Measurements from ENCODE around the gene SLC6A20. TPM values are rescaled to one million over a fixed set of nuclear protein-coding genes. Genes with fewer than 3 reads are reported as not detected.

SLC6A20 gene
- total and polyA plus RNA-seq, 2 of the 13 experiments (the other 11 are each of a cell fraction or from before 2014, with no cell fraction given) = not detected

GRCh38 chr3:45737234-45737633 is 59.1 kb downstream of the SLC6A20 start:
- in situ Hi-C loops (cut with HindIII; ENCODE audit: extremely low pct_ligation_motif_present, low pct_unique_long_range_greater_than_20kb) (no loop called here), intact Hi-C loops (cut with micrococcal nuclease; ENCODE audit: unreplicated experiment) (no loop called here)
- no peak for ATAC-seq
- BruUV-seq (replicated peaks) = no TSS peak
- Histone ChIP-seq H3K27ac (ENCODE audit: extremely low read length, insufficient read depth, low read length) (no peak overlapping the region), H3K4me3 (replicated peaks in 1 of 3; ENCODE audit: insufficient read depth in 1 of 3, low read depth in 2 of 3, low read length in 3 of 3) (no peak overlapping the region), H3K9me3 (ENCODE audit: low read length) (no peaks in the 10 kb centered on the region), H3K27me3 (ENCODE audit: control insufficient read depth in 1 of 2, insufficient read depth in 2 of 2, low read length in 2 of 2) (no peaks in the 10 kb centered on the region), H3K9ac (ENCODE audit: insufficient read depth, low read depth, low read length) (no peak overlapping the region), H3K79me2 (ENCODE audit: insufficient read depth, low read length) (no peaks in the 10 kb centered on the region), H2AFZ (ENCODE audit: low read length) (no peak overlapping the region), H3K4me2 (ENCODE audit: low read depth, low read length) (no peak overlapping the region), H3K4me1 (ENCODE audit: insufficient read depth, low read length) (peaks cover 5% of the 10 kb centered on the region), H3K36me3 (replicated peaks in 1 of 2; ENCODE audit: control insufficient read depth in 1 of 2, insufficient read depth in 2 of 2, low read length in 2 of 2) (peaks cover 12 to 82% of the 10 kb centered on the region in 2 experiments), H4K20me1 (ENCODE audit: insufficient read depth, low read length) (no peaks in the 10 kb centered on the region)
- CTCF ChIA-PET (ENCODE audit: low intra/inter-chr PET ratio, low total read pairs) = no interaction called here
- no peak for FAIRE-seq
- 86% methylated on average over 2 of the region's 2 CpGs for WGBS (ENCODE audit: low lambda C conversion rate)
- POLR2A ChIA-PET = no interaction called here
- no peak for TF ChIP-seq NFIC (IDR thresholded peaks at IDR 0.05; ENCODE audit: low read length)
- no peak for TF ChIP-seq ZIK1 (CRISPR knock-in tag; IDR thresholded peaks at IDR 0.05; ENCODE audit: borderline replicate concordance, low read depth)
- no peak for TF ChIP-seq ZNF207 (IDR thresholded peaks at IDR 0.05; ENCODE audit: borderline replicate concordance)
- no peak for TF ChIP-seq ZNF549 (CRISPR knock-in tag; IDR thresholded peaks at IDR 0.05)
- TF ChIP-seq ZBED4 (CRISPR knock-in tag; IDR thresholded peaks at IDR 0.05; ENCODE audit: borderline replicate concordance) = no peak
- no peak for TF ChIP-seq HES4 (CRISPR knock-in tag; IDR thresholded peaks at IDR 0.05; ENCODE audit: borderline replicate concordance)
- TF ChIP-seq DBP (CRISPR knock-in tag; IDR thresholded peaks at IDR 0.05; ENCODE audit: not compliant biosample characterization) = no peak
- TF ChIP-seq ZNF569 (CRISPR knock-in tag; IDR thresholded peaks at IDR 0.05; ENCODE audit: borderline replicate concordance) = no peak
- TF ChIP-seq ZBTB8A (CRISPR knock-in tag; IDR thresholded peaks at IDR 0.05; ENCODE audit: borderline replicate concordance, low read depth) = no peak
- no peak for TF ChIP-seq BRF2 (CRISPR knock-in tag; IDR thresholded peaks at IDR 0.05)
- TF ChIP-seq CHCHD3 (CRISPR knock-in tag; IDR thresholded peaks at IDR 0.05) = no peak
- TF ChIP-seq PCBP1 (IDR thresholded peaks at IDR 0.05; ENCODE audit: borderline replicate concordance, low read depth, low read length) = no peak
- TF ChIP-seq ZNF761 (CRISPR knock-in tag; conservative IDR thresholded peaks at IDR 0.05) = no peak
- no peak for TF ChIP-seq TRIM24 (CRISPR knock-in tag; IDR thresholded peaks at IDR 0.05)
- TF ChIP-seq RBFOX2 (IDR thresholded peaks at IDR 0.05; ENCODE audit: low read depth, low read length) = no peak
- no peak for TF ChIP-seq ZNF256 (CRISPR knock-in tag; conservative IDR thresholded peaks at IDR 0.05)
- TF ChIP-seq KAT8 (CRISPR knock-in tag; IDR thresholded peaks at IDR 0.05) = no peak
- no peak for TF ChIP-seq ZNF251 (CRISPR knock-in tag; IDR thresholded peaks at IDR 0.05)
- TF ChIP-seq NFYB (CRISPR knock-in tag; IDR thresholded peaks at IDR 0.05) = no peak
- DNase-seq (ENCODE audit: low spot score) = no peak
